ENCODE data around the gene RIOK1. TPM values are rescaled to one million over a fixed set of nuclear protein-coding genes. Genes with fewer than 3 reads are reported as not detected.

Gene RIOK1
- total RNA-seq, 1 experiment from 2014 or later: 23.8 TPM

DNA sequence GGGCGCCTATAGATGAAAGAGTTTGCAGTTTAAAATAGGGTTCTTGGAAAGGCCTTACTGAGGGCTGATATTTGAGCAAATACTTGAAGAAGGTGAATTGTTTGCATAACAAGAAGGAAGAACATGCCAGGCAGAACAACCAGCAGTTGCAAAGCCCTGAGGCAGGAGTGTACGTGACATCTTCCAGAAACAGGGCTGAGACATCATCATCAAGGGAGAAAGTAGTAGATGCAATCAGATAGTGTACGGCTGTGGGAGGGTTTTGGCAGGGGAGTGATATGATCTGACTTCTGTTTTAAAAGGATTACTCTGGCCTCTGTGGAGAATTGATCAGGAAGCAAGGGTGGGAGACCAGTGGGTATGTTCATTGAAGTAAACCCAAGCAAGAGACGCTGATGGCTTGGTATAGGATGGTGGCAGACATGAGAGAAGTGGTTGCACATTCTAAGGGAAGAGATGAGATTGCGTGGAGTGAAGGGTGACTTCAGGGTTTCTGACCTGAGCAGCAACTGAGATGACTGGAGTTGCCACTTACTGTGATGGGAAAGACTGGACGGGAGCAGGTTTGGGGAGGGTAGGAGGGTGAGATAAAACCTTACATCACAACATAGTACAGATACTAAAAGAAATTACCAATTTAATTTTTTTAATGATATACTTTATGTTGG is 28.8 kb downstream of the RIOK1 start:
- H3K4me1 ChIP-seq (replicated peaks): no peaks in the 10 kb centered on the region
- H3K27ac ChIP-seq: no peak overlapping the region
- no peak overlapping the region for H3K4me3 ChIP-seq
- H3K36me3 ChIP-seq: peaks cover 45% of the 10 kb centered on the region
- DNase-seq (ENCODE audit: low read depth in 1 of 2, low spot score in 2 of 2): no peak
- H3K27me3 ChIP-seq (replicated peaks): no peaks in the 10 kb centered on the region
- no peaks in the 10 kb centered on the region for H3K9me3 ChIP-seq (replicated peaks)

DNA sequence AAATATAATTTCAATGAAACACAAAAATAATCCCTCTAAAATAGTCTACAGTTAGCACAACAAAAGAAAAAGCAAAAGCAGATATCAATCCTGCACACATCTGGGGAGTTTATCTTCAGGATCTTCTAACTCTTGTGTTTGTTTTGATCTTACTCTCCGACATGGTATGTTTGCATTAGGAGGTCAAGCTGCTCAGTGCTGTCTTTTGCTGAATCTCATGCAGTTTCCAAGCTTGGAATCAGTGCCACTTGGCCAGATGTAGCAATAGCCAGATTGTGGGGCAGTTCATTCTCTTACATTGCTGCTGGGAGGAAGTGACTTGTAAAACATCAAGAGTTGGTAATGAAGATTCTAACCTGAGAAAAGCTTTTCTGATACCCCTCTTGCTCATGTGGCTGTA is 29.5 kb downstream of the RIOK1 start:
- DNase-seq (ENCODE audit: low read depth in 1 of 2, low spot score in 2 of 2): no peak

DNA sequence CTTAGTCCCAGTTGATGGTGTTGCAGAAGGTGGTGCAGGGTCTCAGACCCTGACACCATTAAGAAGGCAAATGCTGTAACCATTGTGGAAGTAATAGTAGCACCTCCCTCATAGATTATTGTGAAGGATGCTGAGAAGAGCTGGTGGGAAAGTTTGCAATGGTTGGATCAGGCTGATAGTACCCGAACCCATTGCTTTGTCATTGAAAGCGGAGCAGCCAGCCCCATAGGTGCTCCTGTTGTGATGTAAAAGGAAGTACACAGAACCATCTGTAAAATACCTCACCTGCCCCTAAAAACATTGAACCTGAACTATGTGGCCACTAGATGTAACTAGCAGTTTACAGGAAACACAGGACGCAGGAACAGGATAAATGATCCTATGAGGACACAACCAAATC is 31.5 kb downstream of the RIOK1 start:
- peaks cover 19% of the 10 kb centered on the region for H3K36me3 ChIP-seq
- no peaks in the 10 kb centered on the region for H3K27me3 ChIP-seq (replicated peaks)
- H3K9me3 ChIP-seq (replicated peaks): no peaks in the 10 kb centered on the region
- DNase-seq (ENCODE audit: low read depth in 1 of 2, low spot score in 2 of 2): no peak
- no peaks in the 10 kb centered on the region for H3K4me1 ChIP-seq (replicated peaks)
- H3K27ac ChIP-seq: no peak overlapping the region
- no peak overlapping the region for H3K4me3 ChIP-seq

More for the DNA sequence above, 29.5 kb downstream of the RIOK1 start:
- H3K4me3 ChIP-seq: no peak overlapping the region
- no peaks in the 10 kb centered on the region for H3K9me3 ChIP-seq (replicated peaks)
- no peaks in the 10 kb centered on the region for H3K4me1 ChIP-seq (replicated peaks)
- H3K36me3 ChIP-seq: peaks cover 38% of the 10 kb centered on the region
- no peaks in the 10 kb centered on the region for H3K27me3 ChIP-seq (replicated peaks)
- no peak overlapping the region for H3K27ac ChIP-seq

GRCh38 chr6:7424058-7424457 is 34.5 kb downstream of the RIOK1 start:
- Histone ChIP-seq H3K36me3 (no peaks in the 10 kb centered on the region; the same call in 1 of the 2 replicates), H3K27me3 (replicated peaks) (no peaks in the 10 kb centered on the region), H3K4me3 (no peak overlapping the region), H3K9me3 (replicated peaks) (no peaks in the 10 kb centered on the region), H3K27ac (no peak overlapping the region), H3K4me1 (replicated peaks) (no peaks in the 10 kb centered on the region)
- no peak for DNase-seq (ENCODE audit: low read depth in 1 of 2, low spot score in 2 of 2)

DNA sequence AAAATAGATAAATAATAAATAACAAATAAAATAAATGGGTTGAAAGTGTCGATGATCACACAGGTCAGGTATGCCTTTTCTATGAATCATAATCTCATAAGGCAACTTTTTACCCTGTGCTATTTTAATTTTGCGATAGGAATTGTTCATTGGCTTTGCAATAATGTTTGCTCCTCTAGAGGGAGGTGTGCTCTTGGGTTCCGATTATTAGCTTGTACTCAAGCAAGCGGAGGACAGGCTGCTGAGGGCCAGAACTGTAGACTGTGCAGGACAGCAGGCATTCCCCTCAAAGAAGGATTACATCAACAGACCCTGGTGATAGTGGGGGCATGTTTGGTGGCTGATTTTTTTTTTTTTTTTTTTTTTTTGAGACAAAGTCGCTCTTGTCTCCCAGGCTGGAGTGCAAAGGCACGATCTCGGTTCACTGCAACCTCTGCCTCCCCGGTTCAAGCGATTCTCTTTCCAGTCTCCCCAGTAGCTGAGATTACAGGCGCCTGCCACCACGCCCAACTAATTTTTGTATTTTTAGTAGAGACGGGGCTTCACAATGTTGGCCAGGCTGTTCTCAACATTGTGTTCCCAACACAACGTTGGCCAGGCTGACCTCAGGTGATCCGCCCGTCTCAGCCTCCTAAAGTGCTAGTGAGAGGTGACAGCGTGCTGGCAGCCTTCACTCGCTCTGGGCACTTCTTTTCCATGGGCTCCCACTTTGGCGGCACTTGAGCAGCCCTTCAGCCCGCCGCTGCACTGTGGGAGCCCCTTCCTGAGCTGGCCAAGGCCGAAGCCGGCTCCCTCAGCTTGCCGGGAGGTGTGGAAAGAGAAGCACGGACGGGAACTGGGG is 35.6 kb downstream of the RIOK1 start:
- Histone ChIP-seq H3K9me3 (replicated peaks) (no peaks in the 10 kb centered on the region), H3K4me1 (replicated peaks) (no peaks in the 10 kb centered on the region), H3K27ac (no peak overlapping the region), H3K4me3 (no peak overlapping the region), H3K36me3 (no peaks in the 10 kb centered on the region), H3K27me3 (replicated peaks) (no peaks in the 10 kb centered on the region)
- DNase-seq (ENCODE audit: low read depth in 1 of 2, low spot score in 2 of 2): no peak

DNA sequence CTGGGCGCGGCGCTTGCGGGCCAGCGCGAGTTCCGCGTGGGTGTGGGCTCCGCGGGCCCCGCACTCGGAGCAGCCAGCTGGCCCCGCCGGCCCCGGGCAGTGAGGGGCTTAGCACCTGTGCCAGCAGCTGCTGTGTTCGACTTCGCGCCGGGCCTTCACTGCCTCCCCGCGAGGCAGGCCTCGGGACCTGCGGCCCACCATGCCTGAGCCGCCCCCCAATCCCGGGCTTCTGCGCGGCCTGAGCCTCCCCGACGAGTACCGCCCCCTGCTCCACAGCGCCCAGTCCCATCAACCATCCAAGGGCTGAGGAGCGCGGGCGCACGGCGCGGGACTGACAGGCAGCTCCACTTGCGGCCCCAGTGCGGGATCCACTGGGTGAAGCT is 36.2 kb downstream of the RIOK1 start:
- Histone ChIP-seq H3K4me1 (replicated peaks) (no peaks in the 10 kb centered on the region), H3K27ac (no peak overlapping the region), H3K4me3 (no peak overlapping the region), H3K36me3 (no peaks in the 10 kb centered on the region), H3K27me3 (replicated peaks) (no peaks in the 10 kb centered on the region), H3K9me3 (replicated peaks) (no peaks in the 10 kb centered on the region)
- DNase-seq (ENCODE audit: low read depth in 1 of 2, low spot score in 2 of 2): no peak

- Histone ChIP-seq H3K27ac (no peak overlapping the region), H3K9me3 (replicated peaks) (no peaks in the 10 kb centered on the region), H3K4me3 (no peak overlapping the region), H3K4me1 (replicated peaks) (no peaks in the 10 kb centered on the region), H3K27me3 (replicated peaks) (no peaks in the 10 kb centered on the region), H3K36me3 (no peaks in the 10 kb centered on the region)
- DNase-seq (ENCODE audit: low read depth in 1 of 2, low spot score in 2 of 2): no peak
These were observed 37.0 kb downstream of the RIOK1 start for GRCh38 chr6:7426447-7427169.

DNA sequence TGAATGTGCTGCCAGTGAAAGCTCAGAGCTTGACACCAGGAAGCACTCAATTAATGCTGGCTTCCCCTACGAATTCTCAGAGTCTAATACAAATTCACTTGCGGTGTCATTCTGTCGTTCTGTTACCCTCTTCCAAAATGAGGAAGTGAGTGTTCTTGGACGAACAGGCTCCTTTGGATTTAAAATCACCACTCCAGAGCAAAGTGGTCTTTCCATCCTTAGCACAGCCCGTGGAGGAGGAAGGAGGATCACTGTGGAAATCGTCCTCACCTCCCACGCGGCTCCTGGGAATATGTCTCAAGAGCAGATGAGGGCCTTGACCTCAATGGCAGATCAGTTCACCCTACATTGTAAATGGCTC is 41.7 kb downstream of the RIOK1 start:
- H3K4me3 ChIP-seq: no peak overlapping the region
- no peaks in the 10 kb centered on the region for H3K4me1 ChIP-seq (replicated peaks)
- H3K27ac ChIP-seq: no peak overlapping the region
- no peaks in the 10 kb centered on the region for H3K36me3 ChIP-seq
- H3K27me3 ChIP-seq (replicated peaks): no peaks in the 10 kb centered on the region
- no peak for DNase-seq (ENCODE audit: low read depth in 1 of 2, low spot score in 2 of 2)
- no peaks in the 10 kb centered on the region for H3K9me3 ChIP-seq (replicated peaks)

DNA sequence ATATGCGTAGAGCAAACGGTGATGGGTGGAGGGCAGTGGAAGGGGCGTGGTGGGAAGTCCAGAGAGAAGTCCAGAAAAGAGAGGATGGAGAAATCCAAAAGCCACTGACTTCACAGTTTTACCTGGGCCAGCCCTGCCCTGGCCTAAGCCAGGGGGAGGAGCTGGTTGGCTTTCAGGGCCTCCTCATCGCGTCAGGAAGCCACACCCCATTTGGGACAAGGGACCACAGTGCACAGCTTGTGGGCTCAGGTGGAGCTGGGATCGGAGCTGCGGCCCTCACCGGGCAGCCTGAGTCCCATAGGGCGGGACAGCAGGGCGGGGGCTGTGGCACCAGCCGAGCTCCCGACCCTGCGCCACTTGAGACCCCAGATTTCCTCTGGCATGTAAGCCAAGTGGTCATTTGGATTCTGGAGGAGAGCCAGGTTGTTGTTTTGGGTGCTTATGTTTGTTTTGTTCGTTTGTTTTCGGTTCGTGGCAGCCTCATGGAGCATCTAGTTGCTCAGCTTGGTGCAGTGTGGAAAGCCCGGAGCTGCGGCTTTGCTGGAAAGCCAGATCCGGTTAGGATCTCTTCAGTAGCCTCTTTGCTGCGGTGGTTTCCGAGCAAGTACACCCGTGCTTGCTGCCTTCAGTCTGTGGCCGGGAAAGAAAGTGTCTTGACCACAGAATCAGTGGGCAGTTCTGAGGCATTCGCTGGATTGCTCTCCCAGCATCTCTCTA is 42.2 kb downstream of the RIOK1 start:
- H3K27ac ChIP-seq: no peak overlapping the region
- no peaks in the 10 kb centered on the region for H3K27me3 ChIP-seq (replicated peaks)
- no peaks in the 10 kb centered on the region for H3K4me1 ChIP-seq (replicated peaks)
- no peaks in the 10 kb centered on the region for H3K36me3 ChIP-seq
- no peak overlapping the region for H3K4me3 ChIP-seq
- DNase-seq (ENCODE audit: low read depth in 1 of 2, low spot score in 2 of 2): no peak
- no peaks in the 10 kb centered on the region for H3K9me3 ChIP-seq (replicated peaks)

DNA sequence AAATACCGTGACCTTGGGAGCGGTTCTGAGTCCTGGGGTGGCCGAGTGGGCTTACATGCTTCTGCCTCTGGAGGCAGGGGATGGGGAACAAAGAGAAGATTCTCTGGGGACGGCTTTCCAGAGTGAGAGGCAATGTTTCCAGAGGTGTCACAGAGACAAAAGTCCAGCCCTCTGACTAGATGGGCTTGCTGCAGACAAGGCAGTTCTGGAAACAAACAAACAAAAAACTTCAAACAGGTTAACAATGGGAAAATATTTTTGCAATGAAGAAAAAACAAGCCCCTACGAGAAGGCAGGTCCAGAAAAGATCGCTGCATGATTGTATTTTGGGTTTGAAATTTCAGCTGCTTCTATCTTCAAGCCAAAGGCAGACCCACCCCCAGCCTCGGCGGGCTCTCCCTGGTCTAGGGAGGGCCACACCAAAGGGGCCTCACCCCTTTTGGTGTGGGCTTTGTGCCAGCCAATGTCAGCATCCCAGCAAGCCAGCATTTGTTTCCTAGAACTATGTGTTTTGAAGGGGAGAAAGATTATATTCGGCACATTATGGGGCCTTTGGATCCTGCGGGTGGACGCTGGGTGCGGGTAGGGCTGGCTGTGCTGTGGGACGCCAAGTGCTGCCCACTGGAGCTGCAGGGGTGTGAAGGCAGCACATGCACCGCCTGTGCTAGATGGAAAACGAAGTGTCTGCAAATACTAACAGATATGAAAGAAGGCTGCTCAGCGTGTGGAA is 42.9 kb downstream of the RIOK1 start:
- no peak for DNase-seq (ENCODE audit: low read depth in 1 of 2, low spot score in 2 of 2)
- Histone ChIP-seq H3K4me3 (no peak overlapping the region), H3K9me3 (replicated peaks) (no peaks in the 10 kb centered on the region), H3K27ac (no peak overlapping the region), H3K27me3 (replicated peaks) (no peaks in the 10 kb centered on the region), H3K36me3 (no peaks in the 10 kb centered on the region), H3K4me1 (replicated peaks) (no peaks in the 10 kb centered on the region)

DNA sequence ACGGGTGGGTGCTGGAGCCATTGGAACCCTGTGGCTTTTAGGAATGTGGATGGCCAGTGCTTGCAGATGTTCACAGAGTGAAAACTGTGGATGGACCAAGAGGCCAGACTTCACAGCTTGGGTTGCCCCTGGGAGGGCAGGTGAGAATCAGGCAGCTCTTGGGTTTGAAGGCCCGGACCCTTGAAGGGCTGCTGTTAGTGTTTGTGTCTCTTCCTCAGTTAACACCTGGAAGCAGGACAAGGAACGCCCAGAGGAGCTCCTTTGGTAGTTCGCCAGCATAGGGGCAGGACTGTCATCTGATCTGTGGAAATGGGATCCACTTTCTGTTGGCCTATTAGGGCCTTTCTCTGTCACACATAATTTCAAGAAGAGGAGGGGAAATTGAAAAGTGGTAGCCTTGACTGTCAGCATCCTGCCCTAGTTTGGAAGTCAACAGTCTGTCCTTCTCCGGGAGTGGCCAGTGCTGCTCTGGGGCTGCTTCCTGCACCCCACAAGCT is 43.6 kb downstream of the RIOK1 start:
- DNase-seq (ENCODE audit: low read depth in 1 of 2, low spot score in 2 of 2): no peak
- no peaks in the 10 kb centered on the region for H3K27me3 ChIP-seq (replicated peaks)
- no peak overlapping the region for H3K27ac ChIP-seq
- no peaks in the 10 kb centered on the region for H3K9me3 ChIP-seq (replicated peaks)
- no peaks in the 10 kb centered on the region for H3K36me3 ChIP-seq
- H3K4me3 ChIP-seq: no peak overlapping the region
- no peaks in the 10 kb centered on the region for H3K4me1 ChIP-seq (replicated peaks)

DNA sequence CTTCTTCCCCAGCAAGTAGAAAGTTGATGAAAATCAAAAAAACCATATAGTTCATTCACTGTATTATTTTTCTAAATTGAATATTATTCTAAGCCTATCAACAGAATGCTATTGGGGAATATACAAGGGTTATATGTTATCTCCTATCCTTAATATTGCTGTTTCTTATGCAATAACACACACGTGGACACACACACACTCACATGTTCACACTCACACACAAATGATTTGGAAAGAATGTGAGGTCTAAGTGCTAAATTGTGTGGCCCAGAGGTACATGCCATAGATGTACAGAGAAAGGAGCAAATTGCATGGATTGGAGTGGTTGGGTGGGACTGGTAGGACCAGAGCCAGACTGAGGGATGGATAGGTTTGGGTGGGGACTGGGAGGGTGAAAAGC is 45.1 kb downstream of the RIOK1 start:
- H3K27ac ChIP-seq: no peak overlapping the region
- no peaks in the 10 kb centered on the region for H3K9me3 ChIP-seq (replicated peaks)
- H3K4me1 ChIP-seq (replicated peaks): no peaks in the 10 kb centered on the region
- H3K4me3 ChIP-seq: no peak overlapping the region
- no peak for DNase-seq (ENCODE audit: low read depth in 1 of 2, low spot score in 2 of 2)
- H3K36me3 ChIP-seq: no peaks in the 10 kb centered on the region
- H3K27me3 ChIP-seq (replicated peaks): no peaks in the 10 kb centered on the region

- Histone ChIP-seq H3K4me1 (replicated peaks) (peaks cover 10% of the 10 kb centered on the region), H3K4me3 (no peak overlapping the region), H3K36me3 (no peaks in the 10 kb centered on the region), H3K27ac (no peak overlapping the region), H3K27me3 (replicated peaks) (no peaks in the 10 kb centered on the region), H3K9me3 (replicated peaks) (no peaks in the 10 kb centered on the region)
- no peak for DNase-seq (ENCODE audit: low read depth in 1 of 2, low spot score in 2 of 2)
These were observed 48.4 kb downstream of the RIOK1 start for GRCh38 chr6:7438011-7438410.
